ENCODE results near the gene ECM1. TPM values are rescaled to one million over a fixed set of nuclear protein-coding genes. Genes with fewer than 3 reads are reported as not detected.
A peak's percentile ranks its signal among the peaks of the same experiment; 100 is the strongest.

Gene ECM1
- total RNA-seq, 6 donors from 2014 or later, result 2.2 to 21.1 (median 14.4) TPM

- WGBS, 2 donors, result 74 to 78% methylated on average over 7 to 10 of the region's 10 CpGs
- Histone ChIP-seq H3K27me3 (no peaks in the 10 kb centered on the region), H3K36me3 (peaks cover 0 to 41% (median 17%) of the 10 kb centered on the region in 4 donors), H3K9me3 (no peaks in the 10 kb centered on the region), H3K27ac (peak overlapping the region; percentile 98 to 100 (median 100)), H3K4me3 (peak overlapping the region in 2 of 4 donors; percentile 53 to 58), H3K4me1 (peaks cover 56 to 61% (median 57%) of the 10 kb centered on the region in 4 donors)
- ATAC-seq (ENCODE audit: low FRiP score in 2 of 2) (no peak), DNase-seq (peak in 1 of 2 donors; percentile 42)
- no peak for TF ChIP-seq EP300 (IDR thresholded peaks at IDR 0.05)
- no peak for TF ChIP-seq POLR2AphosphoS5 (IDR thresholded peaks at IDR 0.05)
- no peak for TF ChIP-seq CTCF (IDR thresholded peaks at IDR 0.05)
- TF ChIP-seq POLR2A (IDR thresholded peaks at IDR 0.05), result no peak
These were observed 51.7 kb downstream of the ECM1 start for GRCh38 chr1:150559656-150560010.

GRCh38 chr1:150560011-150560438, 52.1 kb downstream of the ECM1 start:
- ATAC-seq (ENCODE audit: low FRiP score in 2 of 2), result peak; percentile 42
- peak overlapping the region; percentile 98 to 100 (median 100) for H3K27ac ChIP-seq

GRCh38 chr1:150560576-150561253, 52.8 kb downstream of the ECM1 start:
- Histone ChIP-seq H3K4me3 (peak overlapping the region; percentile 19 to 58 (median 50)), H3K36me3 (peaks cover 0 to 30% (median 13%) of the 10 kb centered on the region in 4 donors), H3K4me1 (peaks cover 67 to 72% (median 68%) of the 10 kb centered on the region in 4 donors), H3K9me3 (no peaks in the 10 kb centered on the region), H3K27ac (peak overlapping the region; percentile 98 to 100 (median 100)), H3K27me3 (no peaks in the 10 kb centered on the region)
- DNase-seq, result peak; percentile 91 to 95
- peak; percentile 64 to 83 for ATAC-seq (ENCODE audit: low FRiP score in 2 of 2)
- TF ChIP-seq POLR2AphosphoS5 (IDR thresholded peaks at IDR 0.05), result no peak
- TF ChIP-seq CTCF (IDR thresholded peaks at IDR 0.05), result peak; percentile 83 to 92 (median 87)
- 7 to 16% methylated on average over 15 to 17 of the region's 17 CpGs for WGBS, 2 donors

More at GRCh38 chr1:150560011-150560438, 52.1 kb downstream of the ECM1 start:
- Histone ChIP-seq H3K4me1 (peaks cover 60 to 65% (median 61%) of the 10 kb centered on the region in 4 donors), H3K9me3 (no peaks in the 10 kb centered on the region), H3K36me3 (peaks cover 0 to 37% (median 15%) of the 10 kb centered on the region in 4 donors), H3K4me3 (peak overlapping the region in 3 of 4 donors; percentile 46 to 58 (median 53)), H3K27me3 (no peaks in the 10 kb centered on the region)
- TF ChIP-seq POLR2A (IDR thresholded peaks at IDR 0.05) (no peak), EP300 (IDR thresholded peaks at IDR 0.05) (no peak), CTCF (IDR thresholded peaks at IDR 0.05) (peak; percentile 92 to 96 (median 94))
- 0 to 58% methylated on average over 1 to 5 of the region's 9 CpGs for WGBS, 2 donors
- peak in 1 of 2 donors; percentile 83 for DNase-seq

- peaks cover 74 to 79% (median 75%) of the 10 kb centered on the region in 4 donors for H3K4me1 ChIP-seq
- peak overlapping the region; percentile 39 to 58 (median 50) for H3K4me3 ChIP-seq
- TF ChIP-seq CTCF (IDR thresholded peaks at IDR 0.05) (peak in 2 of 6 experiments; percentile 39 to 45), POLR2AphosphoS5 (IDR thresholded peaks at IDR 0.05) (peak; percentile 93 to 99), EP300 (IDR thresholded peaks at IDR 0.05) (peak in 2 of 4 donors; percentile 93 to 98), POLR2A (IDR thresholded peaks at IDR 0.05) (peak in 3 of 4 donors; percentile 89 to 98 (median 93))
- H3K27ac ChIP-seq, result peak overlapping the region; percentile 98 to 100 (median 100)
- peak; percentile 97 for DNase-seq
- no peaks in the 10 kb centered on the region for H3K27me3 ChIP-seq
- H3K9me3 ChIP-seq, result no peaks in the 10 kb centered on the region
- H3K36me3 ChIP-seq, result peaks cover 0 to 23% (median 8%) of the 10 kb centered on the region in 4 donors
- 1% methylated on average over 23 to 32 of the region's 32 CpGs for WGBS, 2 donors
- peak; percentile 85 to 94 for ATAC-seq (ENCODE audit: low FRiP score in 2 of 2)
These were observed 53.5 kb downstream of the ECM1 start for GRCh38 chr1:150561254-150561973.
